Lower leg skin (tissue), 3 donors: Measurements from ENCODE around the gene KDM4B.
"Not testable (repeated sequence)": the region's sequence is repeated elsewhere in the genome, so short reads cannot be mapped to it uniquely, and the experiment has no call there.

Source experiments
- CTCF ChIP-seq, 3 donors: fragments of 450-650 bp; IDR thresholded peaks; one replicate each; pipeline ENCODE4 v1.5.1; 2016; ENCODE audit warnings: antibody characterized with exemption in 3 of 3, mild to moderate bottlenecking in 3 of 3, moderate library complexity in 2 of 3
- POLR2A ChIP-seq, 2 donors: fragments of 450-650 bp; IDR thresholded peaks; one replicate each; pipeline ENCODE4 v1.6.1; 2016 to 2017; ENCODE audit warnings: antibody characterized with exemption in 2 of 2, mild to moderate bottlenecking in 1 of 2, moderate library complexity in 1 of 2

GRCh38 chr19:4938461-4938860 is 30.5 kb upstream of the KDM4B start:
- not testable (repeated sequence) for TF ChIP-seq CTCF, POLR2A (IDR thresholded peaks at IDR 0.05)
